ENCODE measurements around the gene SYDE1.

DNA sequence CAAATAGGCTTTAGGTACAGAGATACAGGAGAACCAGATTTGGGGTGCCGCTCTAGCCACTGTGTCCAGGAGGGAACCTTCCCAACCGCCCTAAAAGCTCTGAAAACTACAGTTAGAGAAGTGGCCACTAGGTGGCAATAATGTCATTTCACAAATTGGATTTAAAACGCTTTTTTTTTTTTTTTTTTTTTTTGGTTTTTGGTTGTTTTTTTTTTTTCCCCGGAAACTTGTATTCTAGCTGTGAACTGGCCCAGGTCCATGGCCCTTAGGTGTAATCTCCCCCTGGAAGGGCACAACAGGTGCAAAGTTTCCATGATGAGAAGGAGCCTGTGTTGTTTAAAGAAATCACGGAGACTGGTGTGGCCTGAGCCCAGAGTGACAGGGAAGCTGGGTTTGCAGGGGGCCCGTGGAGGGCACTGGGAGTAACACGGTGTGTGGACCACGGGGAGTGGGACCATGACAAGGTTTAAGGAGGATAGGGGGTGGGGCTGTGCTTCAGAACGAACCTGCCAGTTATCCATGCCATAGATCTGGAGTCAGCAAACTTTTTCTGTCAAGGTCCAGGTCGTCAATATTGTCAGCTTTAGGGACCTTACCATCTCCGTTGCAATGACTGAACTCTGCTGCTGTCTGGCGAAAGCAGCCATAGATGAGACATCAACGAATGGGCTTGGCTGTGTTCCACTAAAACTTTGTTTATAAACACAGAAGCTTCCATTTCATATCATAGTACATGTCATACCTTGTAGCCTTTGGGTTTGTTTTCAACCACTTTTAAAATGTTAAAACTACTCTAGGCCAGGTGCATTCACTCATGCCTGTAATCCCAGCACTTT lies 15.1 kb upstream of the SYDE1 start:
- TF ChIP-seq EP300 (IDR thresholded peaks at IDR 0.05) (no peak), POLR2A (IDR thresholded peaks at IDR 0.05) (no peak), POLR2AphosphoS5 (IDR thresholded peaks at IDR 0.05) (no peak)
- TF ChIP-seq, protein P1, sequence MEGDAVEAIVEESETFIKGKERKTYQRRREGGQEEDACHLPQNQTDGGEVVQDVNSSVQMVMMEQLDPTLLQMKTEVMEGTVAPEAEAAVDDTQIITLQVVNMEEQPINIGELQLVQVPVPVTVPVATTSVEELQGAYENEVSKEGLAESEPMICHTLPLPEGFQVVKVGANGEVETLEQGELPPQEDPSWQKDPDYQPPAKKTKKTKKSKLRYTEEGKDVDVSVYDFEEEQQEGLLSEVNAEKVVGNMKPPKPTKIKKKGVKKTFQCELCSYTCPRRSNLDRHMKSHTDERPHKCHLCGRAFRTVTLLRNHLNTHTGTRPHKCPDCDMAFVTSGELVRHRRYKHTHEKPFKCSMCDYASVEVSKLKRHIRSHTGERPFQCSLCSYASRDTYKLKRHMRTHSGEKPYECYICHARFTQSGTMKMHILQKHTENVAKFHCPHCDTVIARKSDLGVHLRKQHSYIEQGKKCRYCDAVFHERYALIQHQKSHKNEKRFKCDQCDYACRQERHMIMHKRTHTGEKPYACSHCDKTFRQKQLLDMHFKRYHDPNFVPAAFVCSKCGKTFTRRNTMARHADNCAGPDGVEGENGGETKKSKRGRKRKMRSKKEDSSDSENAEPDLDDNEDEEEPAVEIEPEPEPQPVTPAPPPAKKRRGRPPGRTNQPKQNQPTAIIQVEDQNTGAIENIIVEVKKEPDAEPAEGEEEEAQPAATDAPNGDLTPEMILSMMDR (IDR thresholded peaks at IDR 0.05), result peak; percentile 18 to 42 (median 41)

All from sigmoid colon (tissue), 4 donors.